NCI-H1436 (cell line): Measurements from ENCODE around the gene CASP12.

Source experiments
- DNase-seq: peaks from one replicate; lab custom pipeline; 2025; lab: John Stamatoyannopoulos, UW

The CASP12 gene

GRCh38 chr11:104837969-104838639, 60.2 kb downstream of the CASP12 start:
- DNase-seq = no peak

GRCh38 chr11:104836691-104837090, 61.6 kb downstream of the CASP12 start:
- DNase-seq = no peak
